Measurements from ENCODE around the gene GAB2. TPM values are rescaled to one million over a fixed set of nuclear protein-coding genes. Genes with fewer than 3 reads are reported as not detected.

The GAB2 gene
- total RNA-seq, 4 donors from 2014 or later: 23.3 to 65.6 (median 58.8) TPM

DNA sequence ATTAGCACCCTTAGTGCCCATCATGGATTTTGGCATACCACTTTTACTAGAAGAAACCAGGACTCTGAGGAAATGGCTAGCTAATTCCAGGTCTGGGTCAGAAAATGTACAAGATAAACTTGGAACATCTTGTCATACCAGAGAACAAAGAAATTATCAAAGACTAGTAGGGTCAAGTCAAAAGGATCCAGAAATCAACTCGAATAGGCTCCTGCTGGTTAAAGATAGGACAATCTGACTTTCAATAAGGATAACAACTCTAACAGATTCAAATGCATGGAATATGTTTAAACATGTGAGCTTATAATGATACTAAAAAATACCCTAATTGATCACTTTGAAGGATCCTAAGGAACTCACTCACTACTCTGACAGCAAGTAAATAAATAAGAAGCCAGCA is 18.9 kb downstream of the GAB2 start:
- TF ChIP-seq, protein P1, sequence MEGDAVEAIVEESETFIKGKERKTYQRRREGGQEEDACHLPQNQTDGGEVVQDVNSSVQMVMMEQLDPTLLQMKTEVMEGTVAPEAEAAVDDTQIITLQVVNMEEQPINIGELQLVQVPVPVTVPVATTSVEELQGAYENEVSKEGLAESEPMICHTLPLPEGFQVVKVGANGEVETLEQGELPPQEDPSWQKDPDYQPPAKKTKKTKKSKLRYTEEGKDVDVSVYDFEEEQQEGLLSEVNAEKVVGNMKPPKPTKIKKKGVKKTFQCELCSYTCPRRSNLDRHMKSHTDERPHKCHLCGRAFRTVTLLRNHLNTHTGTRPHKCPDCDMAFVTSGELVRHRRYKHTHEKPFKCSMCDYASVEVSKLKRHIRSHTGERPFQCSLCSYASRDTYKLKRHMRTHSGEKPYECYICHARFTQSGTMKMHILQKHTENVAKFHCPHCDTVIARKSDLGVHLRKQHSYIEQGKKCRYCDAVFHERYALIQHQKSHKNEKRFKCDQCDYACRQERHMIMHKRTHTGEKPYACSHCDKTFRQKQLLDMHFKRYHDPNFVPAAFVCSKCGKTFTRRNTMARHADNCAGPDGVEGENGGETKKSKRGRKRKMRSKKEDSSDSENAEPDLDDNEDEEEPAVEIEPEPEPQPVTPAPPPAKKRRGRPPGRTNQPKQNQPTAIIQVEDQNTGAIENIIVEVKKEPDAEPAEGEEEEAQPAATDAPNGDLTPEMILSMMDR (IDR thresholded peaks at IDR 0.05; ENCODE audit: low read depth): no peak

GRCh38 chr11:78397398-78397797 is 20.2 kb downstream of the GAB2 start:
- TF ChIP-seq, protein P1 (IDR thresholded peaks at IDR 0.05; ENCODE audit: low read depth): no peak

- TF ChIP-seq, protein P1 (IDR thresholded peaks at IDR 0.05; ENCODE audit: low read depth): no peak
Measured at GRCh38 chr11:78395597-78395996, 22.0 kb downstream of the GAB2 start.

GRCh38 chr11:78392854-78393253 is 24.8 kb downstream of the GAB2 start:
- TF ChIP-seq, protein P1 (IDR thresholded peaks at IDR 0.05; ENCODE audit: low read depth): no peak

- TF ChIP-seq, protein P1 (IDR thresholded peaks at IDR 0.05; ENCODE audit: low read depth): no peak
Measured at GRCh38 chr11:78391424-78391823, 26.2 kb downstream of the GAB2 start.

GRCh38 chr11:78390809-78391208 is 26.8 kb downstream of the GAB2 start:
- TF ChIP-seq, protein P1 (IDR thresholded peaks at IDR 0.05; ENCODE audit: low read depth): no peak

- TF ChIP-seq, protein P1 (IDR thresholded peaks at IDR 0.05; ENCODE audit: low read depth): no peak
Measured at GRCh38 chr11:78386215-78386941, 31.2 kb downstream of the GAB2 start.

Measured in subcutaneous adipose tissue (tissue), 4 donors.